HEK293 (cell line): Measurements from ENCODE around the gene YAE1.

Source experiments
- CTCF ChIA-PET: fragments of 350-600 bp; formaldehyde crosslinking; extraction: SDS; loops from one replicate; lab custom pipeline; 2021; ENCODE audit warnings: antibody characterized with exemption; lab: Yijun Ruan, JAX
- POLR2A ChIA-PET: fragments of 300-600 bp; formaldehyde crosslinking; extraction: SDS; loops from one replicate; lab custom pipeline; 2020; ENCODE audit warnings: antibody characterized with exemption, inconsistent platforms; lab: Yijun Ruan, JAX
- H3K27ac ChIP-seq: fragments of 200-500 bp; sonication (Bioruptor generic); 2 replicates; pipeline ENCODE4 v1.5.1; 2014; ENCODE audit warnings: low read depth, low read length, control low read depth, inconsistent platforms; ENCODE audit errors: extremely low read depth
- H3K36me3 ChIP-seq, 2 experiments: fragments of 200-500 bp in 1 of 2; sonication (Bioruptor generic) in 1 of 2; 1 replicate in 1 of 2; 2 replicates in 1 of 2; pipeline ENCODE4 v1.5.1; 2014 to 2017; ENCODE audit warnings: inconsistent platforms in 2 of 2, low read length in 2 of 2; ENCODE audit not compliant: control insufficient read depth in 2 of 2, insufficient read depth in 1 of 2
- H3K4me1 ChIP-seq: fragments of 200-500 bp; sonication (Bioruptor generic); 2 replicates; pipeline ENCODE4 v1.5.1; 2014; ENCODE audit warnings: mild to moderate bottlenecking, low read length, inconsistent platforms; ENCODE audit not compliant: control insufficient read depth, insufficient read depth
- H3K4me3 ChIP-seq: 2 replicates; pipeline ENCODE4 v1.5.1; 2011; ENCODE audit warnings: low read depth, mild to moderate bottlenecking, control low read depth, low read length, moderate library complexity
- H3K9me3 ChIP-seq: fragments of 200-500 bp; sonication (Bioruptor generic); 2 replicates; pipeline ENCODE4 v1.5.1; 2014; ENCODE audit warnings: low read depth, low read length, inconsistent platforms; ENCODE audit not compliant: control insufficient read depth, insufficient read depth
- BCL11B ChIP-seq: fragments of 450-650 bp; formaldehyde crosslinking; IDR thresholded peaks from 2 replicates; pipeline ENCODE4 v1.5.1; 2016; ENCODE audit warnings: low read depth, missing biosample characterization, missing genetic modification characterization
- HIC1 ChIP-seq: fragments of 450-650 bp; formaldehyde crosslinking; IDR thresholded peaks from 2 replicates; pipeline ENCODE4 v1.5.1; 2016; ENCODE audit warnings: missing biosample characterization, missing genetic modification characterization
- HOXA7 ChIP-seq: sonication (generic); formaldehyde crosslinking; IDR thresholded peaks from 2 replicates; pipeline ENCODE4 v1.8.1; 2022; ENCODE audit warnings: missing genetic modification reagents, borderline replicate concordance
- SP3 ChIP-seq: fragments of 450-650 bp; formaldehyde crosslinking; IDR thresholded peaks from 2 replicates; pipeline ENCODE4 v1.5.1; 2016; ENCODE audit warnings: missing biosample characterization, missing genetic modification characterization
- TRIM28 ChIP-seq: IDR thresholded peaks from 2 replicates; pipeline ENCODE4 v1.6.1; 2011; ENCODE audit warnings: low read length, control low read depth, borderline replicate concordance
- ZBTB20 ChIP-seq: fragments of 450-650 bp; formaldehyde crosslinking; IDR thresholded peaks from 2 replicates; pipeline ENCODE4 v1.5.1; 2016; ENCODE audit warnings: missing biosample characterization, missing genetic modification characterization
- ZEB2 ChIP-seq: fragments of 450-650 bp; formaldehyde crosslinking; IDR thresholded peaks from 2 replicates; pipeline ENCODE4 v1.5.1; 2016; ENCODE audit warnings: missing biosample characterization, missing genetic modification characterization
- ZIC2 ChIP-seq: fragments of 450-650 bp; formaldehyde crosslinking; IDR thresholded peaks from 2 replicates; pipeline ENCODE4 v1.5.1; 2016; ENCODE audit warnings: missing biosample characterization, missing genetic modification characterization
- ZNF10 ChIP-seq: fragments of 450-650 bp; formaldehyde crosslinking; IDR thresholded peaks from 2 replicates; pipeline ENCODE4 v1.5.1; 2017; ENCODE audit warnings: missing biosample characterization, missing genetic modification characterization
- ZNF133 ChIP-seq: fragments of 450-650 bp; formaldehyde crosslinking; IDR thresholded peaks from 2 replicates; pipeline ENCODE4 v1.5.1; 2016; ENCODE audit warnings: missing biosample characterization, missing genetic modification characterization
- ZNF157 ChIP-seq: fragments of 450-650 bp; formaldehyde crosslinking; IDR thresholded peaks from 2 replicates; pipeline ENCODE4 v1.5.1; 2016; ENCODE audit warnings: missing biosample characterization, missing genetic modification characterization
- ZNF223 ChIP-seq: fragments of 450-650 bp; formaldehyde crosslinking; IDR thresholded peaks from 2 replicates; pipeline ENCODE4 v1.5.1; 2016; ENCODE audit warnings: missing biosample characterization, missing genetic modification characterization
- ZNF660 ChIP-seq: fragments of 450-650 bp; IDR thresholded peaks from 2 replicates; pipeline ENCODE4 v1.5.1; 2018; ENCODE audit warnings: missing biosample characterization, mild to moderate bottlenecking, missing genetic modification characterization
- TF ChIP-seq, protein P1 (sequence below): fragments of 450-650 bp; formaldehyde crosslinking; IDR thresholded peaks from 2 replicates; pipeline ENCODE4 v1.5.1; 2016; ENCODE audit warnings: missing biosample characterization, missing genetic modification characterization
- TF ChIP-seq, protein P2 (sequence below): fragments of 450-650 bp; IDR thresholded peaks from 2 replicates; pipeline ENCODE4 v1.5.1; 2018; ENCODE audit warnings: missing biosample characterization, missing genetic modification characterization
- TF ChIP-seq, protein P3 (sequence below): fragments of 450-650 bp; formaldehyde crosslinking; IDR thresholded peaks from 2 replicates; pipeline ENCODE4 v1.5.1; 2016; ENCODE audit warnings: missing biosample characterization, missing genetic modification characterization, borderline replicate concordance

Gene YAE1

GRCh38 chr7:39554583-39555165 is 11.5 kb upstream of the YAE1 start (continued):
- TF ChIP-seq, protein P1, sequence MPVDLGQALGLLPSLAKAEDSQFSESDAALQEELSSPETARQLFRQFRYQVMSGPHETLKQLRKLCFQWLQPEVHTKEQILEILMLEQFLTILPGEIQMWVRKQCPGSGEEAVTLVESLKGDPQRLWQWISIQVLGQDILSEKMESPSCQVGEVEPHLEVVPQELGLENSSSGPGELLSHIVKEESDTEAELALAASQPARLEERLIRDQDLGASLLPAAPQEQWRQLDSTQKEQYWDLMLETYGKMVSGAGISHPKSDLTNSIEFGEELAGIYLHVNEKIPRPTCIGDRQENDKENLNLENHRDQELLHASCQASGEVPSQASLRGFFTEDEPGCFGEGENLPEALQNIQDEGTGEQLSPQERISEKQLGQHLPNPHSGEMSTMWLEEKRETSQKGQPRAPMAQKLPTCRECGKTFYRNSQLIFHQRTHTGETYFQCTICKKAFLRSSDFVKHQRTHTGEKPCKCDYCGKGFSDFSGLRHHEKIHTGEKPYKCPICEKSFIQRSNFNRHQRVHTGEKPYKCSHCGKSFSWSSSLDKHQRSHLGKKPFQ, result no peak
- no peak for TF ChIP-seq ZNF10
- no peak for TF ChIP-seq BCL11B (tag by site-specific recombination)
- TF ChIP-seq ZEB2 (tag by site-specific recombination), result no peak
- TF ChIP-seq HIC1 (tag by site-specific recombination), result no peak
- TF ChIP-seq ZNF157 (tag by site-specific recombination), result no peak

DNA sequence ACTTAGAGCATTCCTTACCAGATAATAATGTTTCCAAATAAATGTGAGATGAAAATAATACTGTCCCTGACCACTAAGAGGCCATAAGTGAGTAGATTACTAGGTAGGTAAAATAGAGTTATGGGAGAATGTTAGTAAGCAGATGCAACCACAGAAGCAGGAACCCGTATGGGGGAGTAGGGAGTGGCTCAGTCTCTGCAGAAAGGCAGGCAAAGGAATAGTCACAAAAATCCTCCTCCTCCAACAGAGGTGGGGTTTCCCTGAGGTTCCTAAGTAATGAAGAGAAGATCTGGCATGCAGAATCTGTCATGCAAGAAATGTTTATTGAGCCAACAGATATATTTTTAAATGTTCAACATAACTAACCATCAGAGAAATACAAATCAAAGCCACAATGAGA is 9.0 kb upstream of the YAE1 start:
- Histone ChIP-seq H3K9me3 (no peaks in the 10 kb centered on the region), H3K27ac (no peak overlapping the region), H3K36me3 (no peaks in the 10 kb centered on the region), H3K4me1 (0 out of 2 replicates have a peak, but pooled peaks cover 2% of the 10 kb centered on the region), H3K4me3 (no peak overlapping the region)
- ChIA-PET CTCF (interaction anchor here (0.9 kb wide), 1 partner anchor 10 kb away, joined by 3 read pairs; no protein-coding TSS in a partner anchor), POLR2A (no interaction called here)
- TF ChIP-seq BCL11B (tag by site-specific recombination) (no peak), ZNF223 (tag by site-specific recombination) (no peak), SP3 (tag by site-specific recombination) (no peak), ZNF660 (tag by site-specific recombination) (no peak), ZIC2 (no peak), HOXA7 (CRISPR knock-in tag) (no peak), ZBTB20 (no peak), TRIM28 (no peak), ZNF133 (tag by site-specific recombination) (no peak)
- TF ChIP-seq, protein P2, sequence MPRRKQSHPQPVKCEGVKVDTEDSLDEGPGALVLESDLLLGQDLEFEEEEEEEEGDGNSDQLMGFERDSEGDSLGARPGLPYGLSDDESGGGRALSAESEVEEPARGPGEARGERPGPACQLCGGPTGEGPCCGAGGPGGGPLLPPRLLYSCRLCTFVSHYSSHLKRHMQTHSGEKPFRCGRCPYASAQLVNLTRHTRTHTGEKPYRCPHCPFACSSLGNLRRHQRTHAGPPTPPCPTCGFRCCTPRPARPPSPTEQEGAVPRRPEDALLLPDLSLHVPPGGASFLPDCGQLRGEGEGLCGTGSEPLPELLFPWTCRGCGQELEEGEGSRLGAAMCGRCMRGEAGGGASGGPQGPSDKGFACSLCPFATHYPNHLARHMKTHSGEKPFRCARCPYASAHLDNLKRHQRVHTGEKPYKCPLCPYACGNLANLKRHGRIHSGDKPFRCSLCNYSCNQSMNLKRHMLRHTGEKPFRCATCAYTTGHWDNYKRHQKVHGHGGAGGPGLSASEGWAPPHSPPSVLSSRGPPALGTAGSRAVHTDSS, result no peak
- TF ChIP-seq, protein P3, sequence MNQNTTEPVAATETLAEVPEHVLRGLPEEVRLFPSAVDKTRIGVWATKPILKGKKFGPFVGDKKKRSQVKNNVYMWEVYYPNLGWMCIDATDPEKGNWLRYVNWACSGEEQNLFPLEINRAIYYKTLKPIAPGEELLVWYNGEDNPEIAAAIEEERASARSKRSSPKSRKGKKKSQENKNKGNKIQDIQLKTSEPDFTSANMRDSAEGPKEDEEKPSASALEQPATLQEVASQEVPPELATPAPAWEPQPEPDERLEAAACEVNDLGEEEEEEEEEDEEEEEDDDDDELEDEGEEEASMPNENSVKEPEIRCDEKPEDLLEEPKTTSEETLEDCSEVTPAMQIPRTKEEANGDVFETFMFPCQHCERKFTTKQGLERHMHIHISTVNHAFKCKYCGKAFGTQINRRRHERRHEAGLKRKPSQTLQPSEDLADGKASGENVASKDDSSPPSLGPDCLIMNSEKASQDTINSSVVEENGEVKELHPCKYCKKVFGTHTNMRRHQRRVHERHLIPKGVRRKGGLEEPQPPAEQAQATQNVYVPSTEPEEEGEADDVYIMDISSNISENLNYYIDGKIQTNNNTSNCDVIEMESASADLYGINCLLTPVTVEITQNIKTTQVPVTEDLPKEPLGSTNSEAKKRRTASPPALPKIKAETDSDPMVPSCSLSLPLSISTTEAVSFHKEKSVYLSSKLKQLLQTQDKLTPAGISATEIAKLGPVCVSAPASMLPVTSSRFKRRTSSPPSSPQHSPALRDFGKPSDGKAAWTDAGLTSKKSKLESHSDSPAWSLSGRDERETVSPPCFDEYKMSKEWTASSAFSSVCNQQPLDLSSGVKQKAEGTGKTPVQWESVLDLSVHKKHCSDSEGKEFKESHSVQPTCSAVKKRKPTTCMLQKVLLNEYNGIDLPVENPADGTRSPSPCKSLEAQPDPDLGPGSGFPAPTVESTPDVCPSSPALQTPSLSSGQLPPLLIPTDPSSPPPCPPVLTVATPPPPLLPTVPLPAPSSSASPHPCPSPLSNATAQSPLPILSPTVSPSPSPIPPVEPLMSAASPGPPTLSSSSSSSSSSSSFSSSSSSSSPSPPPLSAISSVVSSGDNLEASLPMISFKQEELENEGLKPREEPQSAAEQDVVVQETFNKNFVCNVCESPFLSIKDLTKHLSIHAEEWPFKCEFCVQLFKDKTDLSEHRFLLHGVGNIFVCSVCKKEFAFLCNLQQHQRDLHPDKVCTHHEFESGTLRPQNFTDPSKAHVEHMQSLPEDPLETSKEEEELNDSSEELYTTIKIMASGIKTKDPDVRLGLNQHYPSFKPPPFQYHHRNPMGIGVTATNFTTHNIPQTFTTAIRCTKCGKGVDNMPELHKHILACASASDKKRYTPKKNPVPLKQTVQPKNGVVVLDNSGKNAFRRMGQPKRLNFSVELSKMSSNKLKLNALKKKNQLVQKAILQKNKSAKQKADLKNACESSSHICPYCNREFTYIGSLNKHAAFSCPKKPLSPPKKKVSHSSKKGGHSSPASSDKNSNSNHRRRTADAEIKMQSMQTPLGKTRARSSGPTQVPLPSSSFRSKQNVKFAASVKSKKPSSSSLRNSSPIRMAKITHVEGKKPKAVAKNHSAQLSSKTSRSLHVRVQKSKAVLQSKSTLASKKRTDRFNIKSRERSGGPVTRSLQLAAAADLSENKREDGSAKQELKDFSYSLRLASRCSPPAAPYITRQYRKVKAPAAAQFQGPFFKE (tag by site-specific recombination), result no peak
